Measurements from ENCODE around the gene MMP20. TPM values are rescaled to one million over a fixed set of nuclear protein-coding genes. Genes with fewer than 3 reads are reported as not detected.

Gene MMP20
- total RNA-seq, 1 experiment from 2014 or later, result not detected

GRCh38 chr11:102599642-102600261, 25.4 kb downstream of the MMP20 start:
- Histone ChIP-seq H3K23ac (ENCODE audit: insufficient read length, low read depth, low read length) (no peak overlapping the region), H3T11ph (ENCODE audit: low read length) (no peak overlapping the region), H2AK5ac (ENCODE audit: insufficient read length, low read length) (no peak overlapping the region), H4K5ac (ENCODE audit: insufficient read length, low read depth, low read length) (no peak overlapping the region), H4K8ac (replicated peaks; ENCODE audit: insufficient read length, low read depth, low read length) (no peak overlapping the region), H2BK12ac (ENCODE audit: insufficient read length, low read depth, low read length) (no peak overlapping the region), H4K20me1 (ENCODE audit: control insufficient read depth, insufficient read depth, insufficient read length) (no peaks in the 10 kb centered on the region), H3K4me1 (ENCODE audit: insufficient read depth, low read length) (peaks cover 2% of the 10 kb centered on the region; the same call in 1 of the 2 replicates), H2BK20ac (ENCODE audit: low read depth, low read length, poor library complexity, severe bottlenecking) (no peak overlapping the region), H2AFZ (ENCODE audit: low read length) (no peak overlapping the region), H2BK15ac (ENCODE audit: low read depth, low read length) (no peak overlapping the region), H4K91ac (ENCODE audit: insufficient read length, low read depth, low read length) (no peak overlapping the region), H3K9ac (ENCODE audit: extremely low read depth, insufficient read length, low read length) (no peak overlapping the region), H3K27ac (ENCODE audit: insufficient read length, low read depth, low read length) (no peak overlapping the region), H3K18ac (ENCODE audit: insufficient read length, low read depth, low read length) (no peak overlapping the region), H2BK5ac (ENCODE audit: insufficient read length, low read length) (no peak overlapping the region), H3K9me3 (ENCODE audit: control insufficient read depth, low read depth, low read length) (no peaks in the 10 kb centered on the region), H2BK120ac (ENCODE audit: low read depth, low read length, poor library complexity, severe bottlenecking) (no peak overlapping the region), H3K79me1 (ENCODE audit: insufficient read depth, low read depth, low read length, poor library complexity, severe bottlenecking) (no peaks in the 10 kb centered on the region), H3K79me2 (ENCODE audit: insufficient read depth, low read length) (no peaks in the 10 kb centered on the region), H3K27me3 (ENCODE audit: insufficient read depth, low read length) (no peaks in the 10 kb centered on the region), H3K4me2 (ENCODE audit: insufficient read depth, insufficient read length, low read length) (no peak overlapping the region), H3K23me2 (ENCODE audit: insufficient read length, low read depth, low read length, poor library complexity, severe bottlenecking) (peaks cover 2% of the 10 kb centered on the region), H3K14ac (ENCODE audit: insufficient read depth, low read length) (no peak overlapping the region), H3K4ac (ENCODE audit: low read depth, low read length) (no peak overlapping the region), H3K56ac (ENCODE audit: insufficient read length, low read depth, low read length) (no peak overlapping the region)
- Mint-ChIP-seq H3K4me3 (no peak overlapping the region), H3K27me3 (ENCODE audit: low read depth) (no peaks in the 10 kb centered on the region), H3K36me3 (ENCODE audit: insufficient read depth in 1 of 3, low read depth in 3 of 3) (no peaks in the 10 kb centered on the region; a peak in 1 of 7 replicates), H3K4me1 (peaks cover 21 to 22% of the 10 kb centered on the region in 2 experiments), H3K27ac (no peak overlapping the region), H3K9me3 (peaks cover 0 to 3% of the 10 kb centered on the region in 2 experiments; a peak in 1 of 5 replicates)
- WGBS (ENCODE audit: extremely low coverage, insufficient read length, low lambda C conversion rate), result no CpG with 5 or more reads among the region's 3 CpGs
- TF ChIP-seq CTCF (conservative IDR thresholded peaks at IDR 0.05), result no peak
- DNase-seq, result no peak

Data from H9 (cell line).